ENCODE measurements around the gene TTLL7. TPM values are rescaled to one million over a fixed set of nuclear protein-coding genes. Genes with fewer than 3 reads are reported as not detected.

The TTLL7 gene, protein sequence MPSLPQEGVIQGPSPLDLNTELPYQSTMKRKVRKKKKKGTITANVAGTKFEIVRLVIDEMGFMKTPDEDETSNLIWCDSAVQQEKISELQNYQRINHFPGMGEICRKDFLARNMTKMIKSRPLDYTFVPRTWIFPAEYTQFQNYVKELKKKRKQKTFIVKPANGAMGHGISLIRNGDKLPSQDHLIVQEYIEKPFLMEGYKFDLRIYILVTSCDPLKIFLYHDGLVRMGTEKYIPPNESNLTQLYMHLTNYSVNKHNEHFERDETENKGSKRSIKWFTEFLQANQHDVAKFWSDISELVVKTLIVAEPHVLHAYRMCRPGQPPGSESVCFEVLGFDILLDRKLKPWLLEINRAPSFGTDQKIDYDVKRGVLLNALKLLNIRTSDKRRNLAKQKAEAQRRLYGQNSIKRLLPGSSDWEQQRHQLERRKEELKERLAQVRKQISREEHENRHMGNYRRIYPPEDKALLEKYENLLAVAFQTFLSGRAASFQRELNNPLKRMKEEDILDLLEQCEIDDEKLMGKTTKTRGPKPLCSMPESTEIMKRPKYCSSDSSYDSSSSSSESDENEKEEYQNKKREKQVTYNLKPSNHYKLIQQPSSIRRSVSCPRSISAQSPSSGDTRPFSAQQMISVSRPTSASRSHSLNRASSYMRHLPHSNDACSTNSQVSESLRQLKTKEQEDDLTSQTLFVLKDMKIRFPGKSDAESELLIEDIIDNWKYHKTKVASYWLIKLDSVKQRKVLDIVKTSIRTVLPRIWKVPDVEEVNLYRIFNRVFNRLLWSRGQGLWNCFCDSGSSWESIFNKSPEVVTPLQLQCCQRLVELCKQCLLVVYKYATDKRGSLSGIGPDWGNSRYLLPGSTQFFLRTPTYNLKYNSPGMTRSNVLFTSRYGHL
- 0.98 and 2.8 TPM in 2 replicates for total RNA-seq

DNA sequence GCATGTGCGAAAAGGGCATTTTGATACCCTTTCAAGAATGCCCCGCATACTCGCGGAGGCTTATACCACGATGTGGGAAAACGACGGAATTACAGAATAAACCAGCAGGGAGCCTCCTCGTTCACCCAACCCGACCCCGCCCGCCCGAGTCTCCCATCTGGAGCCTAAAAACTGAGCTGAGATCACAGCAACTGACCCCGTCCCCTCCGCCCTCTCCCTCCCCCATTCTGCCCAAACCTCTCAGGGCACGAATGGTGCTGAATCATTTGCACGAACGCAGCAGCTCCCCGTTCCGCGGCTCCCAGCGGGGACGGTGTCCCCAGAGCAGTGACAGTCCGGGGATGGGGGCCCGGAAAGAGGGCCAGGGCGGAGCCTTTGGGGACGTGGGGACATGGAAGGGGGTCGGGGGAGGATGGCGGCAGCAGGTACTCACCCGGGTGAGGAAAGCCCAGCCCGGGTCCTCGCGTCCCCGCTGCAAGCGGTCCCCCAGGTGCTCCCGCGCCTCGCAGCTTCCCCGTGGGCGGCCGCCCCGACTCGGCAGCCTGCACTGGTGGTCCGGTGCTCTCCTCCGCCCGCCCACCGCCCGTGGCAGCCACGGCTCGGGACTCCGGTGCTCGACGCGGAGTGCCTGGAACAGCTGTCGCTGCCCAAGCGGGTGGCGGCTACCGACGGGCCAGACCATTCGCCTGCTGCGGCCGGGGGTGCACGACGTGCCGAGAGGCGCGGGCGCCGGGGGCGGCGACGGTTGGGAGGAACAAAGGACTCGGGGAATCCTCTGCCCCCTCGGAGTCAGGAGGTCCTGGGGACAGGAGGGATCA, at the start of gene TTLL7:
Gene TTLL7 (minus strand): TSS at position 635 of the 818 bp plus-strand sequence. CDS start 46,921 bp downstream, outside the sequence.

Other genes starting within 250 kb of the TTLL7 start
- gene PRKACB, start 145.1 kb upstream of the TTLL7 start, total RNA-seq, result 74.1 and 98.9 TPM in 2 replicates

All from vein endothelial cell (primary cell).